Colonic mucosa (tissue), 4 donors: ENCODE measurements around the gene ADAT3. TPM values are rescaled to one million over a fixed set of nuclear protein-coding genes. Genes with fewer than 3 reads are reported as not detected.

Experiments used
- DNase-seq: peaks from one replicate; pipeline ENCODE4 v3.0.0-alpha.2; 2020
- H3K27ac ChIP-seq: fragments of 200-600 bp; one replicate; pipeline ENCODE4 v1.8.0; 2021
- H3K27me3 ChIP-seq: fragments of 200-600 bp; one replicate; pipeline ENCODE4 v1.8.0; 2021
- H3K36me3 ChIP-seq: fragments of 200-600 bp; one replicate; pipeline ENCODE4 v1.8.0; 2021
- H3K4me1 ChIP-seq: fragments of 200-600 bp; one replicate; pipeline ENCODE4 v1.8.0; 2021; ENCODE audit warnings: mild to moderate bottlenecking
- H3K4me3 ChIP-seq: fragments of 200-600 bp; one replicate; pipeline ENCODE4 v1.8.0; 2021
- H3K9ac ChIP-seq, 2 donors: one replicate each; pipeline ENCODE4 v1.7.0; 2013; ENCODE audit warnings: control low read depth in 2 of 2, low read depth in 2 of 2, low read length in 2 of 2
- H3K9me3 ChIP-seq: fragments of 200-600 bp; one replicate; pipeline ENCODE4 v1.8.0; 2021
- intact Hi-C: fragments of 100-400 bp; cut with DNase I; formaldehyde crosslinking; loops from one replicate; pipeline ENCODE4 v1.14.1; 2022
- total RNA-seq, 2 donors: library from RNA; stranded (reverse); fragmentation: NEBNext Ultra II Directional in 1 of 2; extraction: Animal tissue kit (Norgen Biotek cat#: 25700) in 1 of 2; gene quantifications; one replicate each; pipeline ENCODE4 v1.2.1, GENCODE V29; 2021
- TF ChIP-seq, protein P1 (sequence below): fragments of 200-600 bp; IDR thresholded peaks from one replicate; pipeline ENCODE4 v1.8.0; 2022; ENCODE audit warnings: antibody characterized with exemption, mild to moderate bottlenecking
- donor health status: healthy.
- donor health status: DM: no; HTN: no; CAD: no.
- donor health status: DM: no; HTN: no; CAD: no.

Gene ADAT3
- total RNA-seq, 2 donors from 2014 or later: 14.2 to 24.7 TPM

DNA sequence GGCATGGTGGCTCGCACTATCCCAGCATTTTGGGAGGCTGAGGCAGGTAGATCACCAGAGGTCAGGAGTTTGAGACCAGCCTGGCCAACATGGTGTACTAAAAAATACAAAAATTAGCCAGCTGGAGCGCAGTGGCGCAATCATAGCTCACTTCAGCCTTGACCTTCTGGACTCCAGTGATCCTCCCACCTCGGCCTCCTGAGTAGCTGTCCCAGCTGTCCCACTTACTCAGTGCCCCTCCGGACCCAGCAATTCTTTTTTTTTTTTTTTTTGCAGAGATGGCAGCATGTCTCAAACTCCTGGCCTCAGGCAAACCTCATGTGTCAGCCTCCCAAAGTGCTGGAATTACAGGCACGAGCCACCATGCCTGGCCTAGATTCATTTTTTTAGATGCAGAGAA is 2.3 kb upstream of the ADAT3 start:
- intact Hi-C loops: no loop called here
- Histone ChIP-seq H3K4me3 (no peak overlapping the region), H3K36me3 (no peaks in the 10 kb centered on the region), H3K4me1 (peaks cover 5% of the 10 kb centered on the region), H3K9me3 (no peaks in the 10 kb centered on the region), H3K9ac (no peak overlapping the region), H3K27ac (peak overlapping the region; percentile 8), H3K27me3 (no peaks in the 10 kb centered on the region)
- no peak for DNase-seq
- TF ChIP-seq, protein P1, sequence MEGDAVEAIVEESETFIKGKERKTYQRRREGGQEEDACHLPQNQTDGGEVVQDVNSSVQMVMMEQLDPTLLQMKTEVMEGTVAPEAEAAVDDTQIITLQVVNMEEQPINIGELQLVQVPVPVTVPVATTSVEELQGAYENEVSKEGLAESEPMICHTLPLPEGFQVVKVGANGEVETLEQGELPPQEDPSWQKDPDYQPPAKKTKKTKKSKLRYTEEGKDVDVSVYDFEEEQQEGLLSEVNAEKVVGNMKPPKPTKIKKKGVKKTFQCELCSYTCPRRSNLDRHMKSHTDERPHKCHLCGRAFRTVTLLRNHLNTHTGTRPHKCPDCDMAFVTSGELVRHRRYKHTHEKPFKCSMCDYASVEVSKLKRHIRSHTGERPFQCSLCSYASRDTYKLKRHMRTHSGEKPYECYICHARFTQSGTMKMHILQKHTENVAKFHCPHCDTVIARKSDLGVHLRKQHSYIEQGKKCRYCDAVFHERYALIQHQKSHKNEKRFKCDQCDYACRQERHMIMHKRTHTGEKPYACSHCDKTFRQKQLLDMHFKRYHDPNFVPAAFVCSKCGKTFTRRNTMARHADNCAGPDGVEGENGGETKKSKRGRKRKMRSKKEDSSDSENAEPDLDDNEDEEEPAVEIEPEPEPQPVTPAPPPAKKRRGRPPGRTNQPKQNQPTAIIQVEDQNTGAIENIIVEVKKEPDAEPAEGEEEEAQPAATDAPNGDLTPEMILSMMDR: no peak

DNA sequence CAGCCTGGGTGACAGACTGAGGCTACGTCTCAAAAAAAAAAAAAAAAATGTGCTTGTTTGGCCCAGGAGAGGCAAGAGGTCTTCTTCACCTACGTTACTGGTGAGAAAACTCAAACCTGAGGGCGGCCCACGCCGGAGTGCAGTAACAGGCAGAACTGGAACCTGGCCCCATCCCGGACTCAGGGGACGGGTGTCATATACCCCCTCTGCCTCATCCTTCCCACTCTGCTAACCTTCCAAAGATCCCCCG is 414 bp upstream of the ADAT3 start:
- H3K9me3 ChIP-seq: no peaks in the 10 kb centered on the region
- H3K9ac ChIP-seq: no peak overlapping the region
- H3K4me1 ChIP-seq: peaks cover 9% of the 10 kb centered on the region
- H3K36me3 ChIP-seq: no peaks in the 10 kb centered on the region
- H3K27ac ChIP-seq: peak overlapping the region; percentile 74
- intact Hi-C loops: no loop called here
- H3K27me3 ChIP-seq: no peaks in the 10 kb centered on the region
- no peak overlapping the region for H3K4me3 ChIP-seq
- DNase-seq: no peak
- TF ChIP-seq, protein P1: no peak

DNA sequence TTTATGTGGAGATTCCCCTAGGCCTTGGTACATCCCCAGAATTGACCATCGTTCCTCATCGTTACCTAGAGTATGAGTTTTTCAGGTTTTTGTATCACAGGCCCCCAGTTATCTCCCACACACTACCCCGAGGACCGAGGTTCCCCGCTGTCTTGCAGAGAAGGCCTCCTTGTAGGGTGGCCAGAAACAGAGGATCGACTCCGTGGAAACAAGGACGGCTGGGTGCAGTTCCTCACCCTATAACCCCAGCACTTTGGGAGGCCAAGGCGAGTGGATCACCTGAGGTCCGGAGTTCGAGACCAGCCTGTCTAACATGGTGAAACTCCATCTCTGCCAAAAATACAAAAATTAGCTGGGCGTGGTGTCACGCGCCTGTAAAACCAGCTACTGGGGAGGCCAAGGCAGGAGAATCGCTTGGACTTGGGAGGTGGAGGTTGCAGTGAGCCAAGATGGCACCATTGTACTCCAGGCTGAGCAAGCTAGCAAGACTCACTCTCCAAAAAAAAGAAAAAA is 720 bp downstream of the ADAT3 start:
- intact Hi-C loops: no loop called here

DNA sequence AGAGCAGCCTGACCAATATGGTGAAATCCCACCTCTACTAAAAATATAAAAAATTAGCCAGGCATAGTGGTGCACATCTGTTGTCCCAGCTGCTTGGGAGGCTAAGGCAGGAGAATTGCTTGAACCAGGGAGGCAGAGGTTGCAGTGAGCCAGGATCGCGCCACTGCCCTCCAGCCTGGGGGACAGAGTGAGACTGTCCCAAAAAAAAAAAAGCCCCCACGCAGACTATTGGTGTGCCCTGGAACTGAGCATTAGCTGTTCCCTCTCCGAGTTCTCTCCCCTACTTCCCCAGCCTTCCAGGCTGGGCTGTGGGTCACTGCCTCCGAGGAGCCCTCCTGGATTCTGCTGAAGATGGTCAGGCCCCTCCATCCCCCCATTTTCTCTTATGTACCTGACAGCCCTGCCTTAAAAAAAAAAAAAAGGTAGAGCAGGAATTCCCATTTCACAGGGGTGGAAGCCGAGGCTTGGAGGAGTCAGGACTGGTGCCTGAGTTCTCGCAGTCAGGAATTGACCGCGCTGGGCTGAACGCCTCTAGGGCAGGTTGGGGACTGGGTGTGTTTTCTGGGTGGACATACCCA is 1.9 kb downstream of the ADAT3 start:
- H3K9me3 ChIP-seq: no peaks in the 10 kb centered on the region
- TF ChIP-seq, protein P1: no peak
- peaks cover 9% of the 10 kb centered on the region for H3K4me1 ChIP-seq
- no peak for DNase-seq
- H3K9ac ChIP-seq: peak overlapping the region; percentile 70 to 77
- no peak overlapping the region for H3K4me3 ChIP-seq
- no peaks in the 10 kb centered on the region for H3K36me3 ChIP-seq
- H3K27me3 ChIP-seq: no peaks in the 10 kb centered on the region
- H3K27ac ChIP-seq: peak overlapping the region; percentile 73
- intact Hi-C loops: no loop called here

More for the DNA sequence above, 720 bp downstream of the ADAT3 start:
- H3K27me3 ChIP-seq: no peaks in the 10 kb centered on the region
- H3K4me3 ChIP-seq: peak overlapping the region; percentile 53
- H3K36me3 ChIP-seq: no peaks in the 10 kb centered on the region
- peaks cover 9% of the 10 kb centered on the region for H3K4me1 ChIP-seq
- H3K27ac ChIP-seq: peak overlapping the region; percentile 74
- TF ChIP-seq, protein P1: no peak
- H3K9me3 ChIP-seq: no peaks in the 10 kb centered on the region
- H3K9ac ChIP-seq: peak overlapping the region; percentile 59 to 85
- DNase-seq: no peak

DNA sequence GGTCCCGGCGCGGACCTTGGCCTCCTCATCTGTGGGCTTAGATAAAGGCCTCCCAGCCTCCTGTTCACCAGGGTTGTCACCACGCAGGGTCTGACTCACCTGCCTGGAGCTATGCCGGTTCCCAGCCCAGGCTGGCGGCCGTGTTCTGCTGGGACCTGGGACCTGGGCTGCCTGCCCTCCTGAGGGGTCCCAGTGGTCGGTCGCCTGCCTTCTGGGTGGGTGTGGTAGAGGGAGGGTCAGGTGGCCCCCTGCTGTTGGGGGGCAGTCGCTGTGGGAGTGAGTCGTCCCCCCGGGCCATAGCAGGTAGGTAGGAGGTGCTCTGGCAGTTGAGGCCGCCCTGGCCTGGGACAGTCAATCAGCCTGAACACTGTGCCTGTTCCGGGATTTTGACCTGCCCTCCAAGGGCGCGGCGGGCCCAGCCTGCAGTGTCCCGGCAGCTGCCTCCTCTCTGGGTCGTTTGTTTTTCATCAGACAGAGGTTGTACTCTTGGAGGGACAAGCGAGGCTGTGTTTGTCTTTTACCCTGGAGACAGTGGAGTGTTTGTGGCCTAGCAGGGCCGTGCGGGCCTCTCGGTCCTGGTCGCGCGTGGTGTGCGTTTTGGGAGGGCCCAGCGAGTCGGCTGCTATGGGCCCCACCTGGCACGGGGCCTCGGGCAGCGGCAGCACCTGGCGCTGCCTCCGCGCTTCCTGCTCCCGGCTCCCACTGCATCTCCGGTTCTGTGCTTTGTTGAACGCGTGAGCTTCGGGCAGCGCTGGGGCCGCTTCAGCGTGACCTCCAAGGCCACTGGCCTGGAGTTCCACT is 2.6 kb downstream of the ADAT3 start:
- peak overlapping the region; percentile 73 for H3K27ac ChIP-seq
- peak; percentile 82 for DNase-seq
- no peaks in the 10 kb centered on the region for H3K27me3 ChIP-seq
- H3K9ac ChIP-seq: peak overlapping the region; percentile 70 to 77
- peaks cover 9% of the 10 kb centered on the region for H3K4me1 ChIP-seq
- peaks cover 2% of the 10 kb centered on the region for H3K36me3 ChIP-seq
- H3K4me3 ChIP-seq: peak overlapping the region; percentile 23
- TF ChIP-seq, protein P1: no peak
- intact Hi-C loops: no loop called here
- H3K9me3 ChIP-seq: no peaks in the 10 kb centered on the region
